GM12874 (cell line): ENCODE data around the gene CUTA.

ENCODE experiments used
- CTCF ChIP-seq: IDR thresholded peaks from 2 replicates; pipeline ENCODE4 v1.5.1; 2011; ENCODE audit warnings: low read depth, mild to moderate bottlenecking, control low read depth, low read length, moderate library complexity; ENCODE audit not compliant: insufficient read depth

Gene CUTA

GRCh38 chr6:33412140-33413009 lies 5.5 kb downstream of the CUTA start:
- no peak for TF ChIP-seq CTCF

- TF ChIP-seq CTCF = no peak
Measured at GRCh38 chr6:33411632-33412005, 6.3 kb downstream of the CUTA start.

GRCh38 chr6:33410711-33411631 lies 6.9 kb downstream of the CUTA start, which contains the start of gene PHF1:
PHF1 (plus strand) TSS chr6:33411014; CDS start chr6:33412264, 1,250 bp downstream.
- no peak for TF ChIP-seq CTCF

GRCh38 chr6:33410050-33410710 lies 7.7 kb downstream of the CUTA start:
- no peak for TF ChIP-seq CTCF

GRCh38 chr6:33407132-33407718 lies 10.7 kb downstream of the CUTA start:
- TF ChIP-seq CTCF = no peak

- no peak for TF ChIP-seq CTCF
Measured at GRCh38 chr6:33406126-33406525, 11.8 kb downstream of the CUTA start.
